ENCODE results near the gene MSH5. TPM values are rescaled to one million over a fixed set of nuclear protein-coding genes. Genes with fewer than 3 reads are reported as not detected.

The MSH5 gene
- polyA plus RNA-seq, 2 of the 4 experiments (the other 2 are of a cell fraction), result 17.4 to 36.5 TPM

- TF ChIP-seq MAZ (IDR thresholded peaks at IDR 0.05; ENCODE audit: borderline replicate concordance, low read depth, low read length) (no peak), ESRRA (IDR thresholded peaks at IDR 0.05; ENCODE audit: borderline replicate concordance, low read length) (no peak), RCOR1 (IDR thresholded peaks at IDR 0.05; ENCODE audit: low read depth, low read length) (no peak), NR3C1 (IDR thresholded peaks at IDR 0.05) (no peak), BCL3 (IDR thresholded peaks at IDR 0.05) (no peak), CBX2 (IDR thresholded peaks at IDR 0.05; ENCODE audit: borderline replicate concordance, low read depth) (no peak), SREBF2 (IDR thresholded peaks at IDR 0.05) (no peak), RAD21 (conservative IDR thresholded peaks at IDR 0.05 in 1 of 2, IDR thresholded peaks at IDR 0.05 in 1 of 2) (peak; percentile 77 to 85; a peak in 4 of 5 replicates), RFX5 (IDR thresholded peaks at IDR 0.05) (no peak), HDAC2 (IDR thresholded peaks at IDR 0.05) (no peak), MAFK (IDR thresholded peaks at IDR 0.05; ENCODE audit: partially characterized antibody) (no peak), CEBPB (IDR thresholded peaks at IDR 0.05) (no peak), E2F6 (IDR thresholded peaks at IDR 0.05; ENCODE audit: borderline replicate concordance, low read depth) (no peak), RNF2 (IDR thresholded peaks at IDR 0.05; ENCODE audit: borderline replicate concordance, low read depth) (no peak), FOSL2 (IDR thresholded peaks at IDR 0.05) (no peak), FOSL2 (CRISPR knock-in tag; IDR thresholded peaks at IDR 0.05) (no peak), HEYL (CRISPR knock-in tag; IDR thresholded peaks at IDR 0.05) (no peak), PHF8 (IDR thresholded peaks at IDR 0.05; ENCODE audit: borderline replicate concordance, low read depth) (no peak), NPAS2 (CRISPR knock-in tag; IDR thresholded peaks at IDR 0.05; ENCODE audit: borderline replicate concordance) (no peak), FOXS1 (CRISPR knock-in tag; IDR thresholded peaks at IDR 0.05) (no peak), BHLHE40 (IDR thresholded peaks at IDR 0.05; ENCODE audit: low read depth, low read length) (no peak), ELK1 (IDR thresholded peaks at IDR 0.05; ENCODE audit: low read depth, low read length) (no peak), HES2 (IDR thresholded peaks at IDR 0.05) (no peak), EP300 (IDR thresholded peaks at IDR 0.05) (no peak), RARB (CRISPR knock-in tag; IDR thresholded peaks at IDR 0.05) (no peak), GATA3 (IDR thresholded peaks at IDR 0.05; ENCODE audit: borderline replicate concordance) (no peak), FOSB (CRISPR knock-in tag; IDR thresholded peaks at IDR 0.05) (no peak), HOXA7 (CRISPR knock-in tag; IDR thresholded peaks at IDR 0.05) (no peak), MYC (IDR thresholded peaks at IDR 0.05; ENCODE audit: borderline replicate concordance, low read length) (no peak), PBX3 (IDR thresholded peaks at IDR 0.05) (no peak), EHF (CRISPR knock-in tag; IDR thresholded peaks at IDR 0.05) (no peak), CBX8 (IDR thresholded peaks at IDR 0.05) (no peak), EHMT2 (IDR thresholded peaks at IDR 0.05; ENCODE audit: low read depth) (no peak), KDM5A (IDR thresholded peaks at IDR 0.05) (0 out of 2 replicates have a peak, but pooled peaks have one; percentile 0)
Measured at GRCh38 chr6:31729515-31729978, 10.3 kb upstream of the MSH5 start (continued).

Measured in A549 (cell line).